ENCODE data around the gene PRR22. TPM values are rescaled to one million over a fixed set of nuclear protein-coding genes. Genes with fewer than 3 reads are reported as not detected.

PRR22 gene
- total and polyA plus RNA-seq, 7 experiments from 2014 or later, result 0.20 to 8.6 (median 6.1) TPM; not detected in 1

GRCh38 chr19:5808120-5808816, 23.7 kb upstream of the PRR22 start:
- Histone ChIP-seq H3K4me3 (ENCODE audit: low read length) (no peak overlapping the region), H3K9me3 (ENCODE audit: control insufficient read depth in 2 of 3, low read length in 3 of 3) (no peaks in the 10 kb centered on the region), H3K4me1 (ENCODE audit: control insufficient read depth in 2 of 2, insufficient read depth in 2 of 2, low read length in 2 of 2) (peaks cover 10 to 13% of the 10 kb centered on the region in 2 donors), H3K27me3 (ENCODE audit: control insufficient read depth in 2 of 2, insufficient read depth in 2 of 2, low read length in 2 of 2) (no peaks in the 10 kb centered on the region), H3K36me3 (ENCODE audit: control insufficient read depth in 2 of 3, insufficient read depth in 3 of 3, low read length in 3 of 3) (no peaks in the 10 kb centered on the region), H3K27ac (ENCODE audit: low read depth, low read length) (no peak overlapping the region)
- CTCF ChIA-PET, result interaction anchor here (0.9 kb wide), 1 partner anchor 215 kb away, joined by 3 read pairs; no protein-coding TSS in a partner anchor
- Mint-ChIP-seq H3K27me3 (peaks cover 0 to 27% (median 0%) of the 10 kb centered on the region in 5 donors), H3K36me3 (no peaks in the 10 kb centered on the region), H3K27ac (peak overlapping the region in 1 of 9 donors; percentile 66), H3K4me3 (no peak overlapping the region), H3K9me3 (no peaks in the 10 kb centered on the region), H3K4me1 (peaks cover 5 to 16% (median 11%) of the 10 kb centered on the region in 7 donors)
- ATAC-seq (no peak), DNase-seq (no peak)
- POLR2A ChIA-PET, result interaction anchor here (1.1 kb wide), 1 partner anchor 20 kb away, joined by 4 read pairs; no protein-coding TSS in a partner anchor
- intact Hi-C loops (cut with micrococcal nuclease), result no loop called here

DNA sequence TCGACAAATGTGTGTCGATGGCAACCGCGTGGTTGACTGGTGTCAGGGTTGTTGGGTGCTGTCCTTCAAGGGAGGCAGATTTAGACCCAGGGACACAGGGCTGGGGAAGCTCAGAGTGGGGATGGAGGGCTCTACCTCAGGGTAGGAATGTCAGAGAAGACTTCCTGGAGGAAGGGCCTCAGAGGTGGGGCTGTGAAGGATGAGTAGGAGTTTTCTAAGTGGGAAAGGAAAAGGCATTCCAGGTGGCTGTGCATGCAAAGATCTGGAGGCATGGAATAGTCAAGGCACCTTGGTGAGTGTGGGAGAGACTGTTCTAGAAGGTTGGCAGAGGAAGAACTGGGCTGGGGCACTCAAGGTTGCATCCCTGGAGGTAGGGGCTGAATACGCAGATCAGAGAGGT, 22.4 kb upstream of the PRR22 start:
- POLR2A ChIA-PET, result no interaction called here
- peaks cover 0 to 33% (median 2%) of the 10 kb centered on the region in 5 donors for H3K27me3 Mint-ChIP-seq
- peaks cover 7 to 22% (median 19%) of the 10 kb centered on the region in 7 donors for H3K4me1 Mint-ChIP-seq
- H3K4me3 Mint-ChIP-seq, result peak overlapping the region in 1 of 10 donors; percentile 34
- no peaks in the 10 kb centered on the region for H3K36me3 ChIP-seq (ENCODE audit: control insufficient read depth in 2 of 3, insufficient read depth in 3 of 3, low read length in 3 of 3)
- no peaks in the 10 kb centered on the region for H3K9me3 ChIP-seq (ENCODE audit: control insufficient read depth in 2 of 3, low read length in 3 of 3)
- no peak for DNase-seq
- H3K27ac ChIP-seq (ENCODE audit: low read depth, low read length), result no peak overlapping the region
- peak overlapping the region in 5 of 9 donors; percentile 22 to 90 (median 56) for H3K27ac Mint-ChIP-seq
- no peak overlapping the region for H3K4me3 ChIP-seq (ENCODE audit: low read length)
- ATAC-seq, result no peak
- H3K36me3 Mint-ChIP-seq, result peaks cover 0 to under 1% (median 0%) of the 10 kb centered on the region in 5 donors
- no peaks in the 10 kb centered on the region for H3K27me3 ChIP-seq (ENCODE audit: control insufficient read depth in 2 of 2, insufficient read depth in 2 of 2, low read length in 2 of 2)
- H3K9me3 Mint-ChIP-seq, result peaks cover 0 to 1% (median 0%) of the 10 kb centered on the region in 11 donors
- CTCF ChIA-PET, result interaction anchor here (0.6 to 1.1 kb wide), 2 partner anchors 216 to 1060 kb away, joined by 3 to 6 read pairs; no protein-coding TSS in a partner anchor
- intact Hi-C loops (cut with micrococcal nuclease), result no loop called here
- peaks cover 13 to 19% of the 10 kb centered on the region in 2 donors for H3K4me1 ChIP-seq (ENCODE audit: control insufficient read depth in 2 of 2, insufficient read depth in 2 of 2, low read length in 2 of 2)

DNA sequence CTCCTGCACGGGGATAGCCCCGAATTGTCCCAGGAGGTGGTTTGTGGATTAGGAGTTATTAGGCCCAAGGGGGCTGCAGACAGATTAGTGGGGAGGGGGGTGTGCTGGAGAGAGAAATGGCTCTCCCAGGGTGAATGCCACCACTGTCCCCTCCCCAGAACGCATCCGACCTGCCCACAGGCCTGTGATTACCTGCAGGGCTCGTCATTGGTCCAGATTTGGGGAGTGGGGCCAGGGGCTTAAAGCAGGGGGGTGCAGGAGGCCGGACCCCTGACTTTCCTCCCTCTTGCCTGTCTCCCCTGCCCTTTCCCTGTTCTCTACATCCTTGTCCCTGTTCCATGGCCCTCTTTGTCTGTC, 21.6 kb upstream of the PRR22 start:
- Histone ChIP-seq H3K4me1 (ENCODE audit: control insufficient read depth in 2 of 2, insufficient read depth in 2 of 2, low read length in 2 of 2) (peaks cover 13 to 20% of the 10 kb centered on the region in 2 donors), H3K27ac (ENCODE audit: low read depth, low read length) (no peak overlapping the region), H3K4me3 (ENCODE audit: low read length) (no peak overlapping the region), H3K9me3 (ENCODE audit: control insufficient read depth in 2 of 3, low read length in 3 of 3) (no peaks in the 10 kb centered on the region), H3K36me3 (ENCODE audit: control insufficient read depth in 2 of 3, insufficient read depth in 3 of 3, low read length in 3 of 3) (no peaks in the 10 kb centered on the region), H3K27me3 (ENCODE audit: control insufficient read depth in 2 of 2, insufficient read depth in 2 of 2, low read length in 2 of 2) (no peaks in the 10 kb centered on the region)
- intact Hi-C loops (cut with micrococcal nuclease), result no loop called here
- Mint-ChIP-seq H3K9me3 (peaks cover 0 to 1% (median 0%) of the 10 kb centered on the region in 11 donors), H3K36me3 (peaks cover 0 to 1% (median 0%) of the 10 kb centered on the region in 5 donors), H3K27ac (peak overlapping the region in 1 of 9 donors; percentile 41), H3K4me1 (peaks cover 7 to 24% (median 21%) of the 10 kb centered on the region in 7 donors), H3K27me3 (peaks cover 0 to 37% (median 7%) of the 10 kb centered on the region in 5 donors), H3K4me3 (peak overlapping the region in 4 of 10 donors; percentile 14 to 84 (median 62))
- DNase-seq (no peak), ATAC-seq (no peak)
- ChIA-PET POLR2A (no interaction called here), CTCF (interaction anchor here (1.1 kb wide), 1 partner anchor 217 kb away, joined by 6 read pairs; no protein-coding TSS in a partner anchor)

- Histone ChIP-seq H3K36me3 (ENCODE audit: control insufficient read depth in 2 of 3, insufficient read depth in 3 of 3, low read length in 3 of 3) (no peaks in the 10 kb centered on the region), H3K27ac (ENCODE audit: low read depth, low read length) (peak overlapping the region; percentile 21), H3K9me3 (ENCODE audit: control insufficient read depth in 2 of 3, low read length in 3 of 3) (no peaks in the 10 kb centered on the region), H3K27me3 (ENCODE audit: control insufficient read depth in 2 of 2, insufficient read depth in 2 of 2, low read length in 2 of 2) (no peaks in the 10 kb centered on the region), H3K4me1 (ENCODE audit: control insufficient read depth in 2 of 2, insufficient read depth in 2 of 2, low read length in 2 of 2) (peaks cover 13 to 20% of the 10 kb centered on the region in 2 donors), H3K4me3 (ENCODE audit: low read length) (no peak overlapping the region)
- Mint-ChIP-seq H3K36me3 (peaks cover 0 to 1% (median 0%) of the 10 kb centered on the region in 5 donors), H3K4me3 (peak overlapping the region in 9 of 10 donors; percentile 18 to 84 (median 59)), H3K4me1 (peaks cover 7 to 24% (median 21%) of the 10 kb centered on the region in 7 donors), H3K27ac (peak overlapping the region in 3 of 9 donors; percentile 4 to 72 (median 41)), H3K27me3 (peaks cover 3 to 39% (median 12%) of the 10 kb centered on the region in 5 donors), H3K9me3 (peaks cover 0 to 1% (median 0%) of the 10 kb centered on the region in 11 donors)
- intact Hi-C loops (cut with micrococcal nuclease), result loop anchor here in 1 of 2 donors (2.0 kb wide), 1 partner anchor 15 kb away; the partner anchor contains the start of gene DUS3L
- ChIA-PET POLR2A (no interaction called here), CTCF (interaction anchor here (1.1 kb wide), 1 partner anchor 217 kb away, joined by 6 read pairs; no protein-coding TSS in a partner anchor)
- DNase-seq (peak; percentile 44 to 66 (median 60)), ATAC-seq (peak; percentile 21)
Measured at GRCh38 chr19:5805462-5806132, 21.1 kb upstream of the PRR22 start.

DNA sequence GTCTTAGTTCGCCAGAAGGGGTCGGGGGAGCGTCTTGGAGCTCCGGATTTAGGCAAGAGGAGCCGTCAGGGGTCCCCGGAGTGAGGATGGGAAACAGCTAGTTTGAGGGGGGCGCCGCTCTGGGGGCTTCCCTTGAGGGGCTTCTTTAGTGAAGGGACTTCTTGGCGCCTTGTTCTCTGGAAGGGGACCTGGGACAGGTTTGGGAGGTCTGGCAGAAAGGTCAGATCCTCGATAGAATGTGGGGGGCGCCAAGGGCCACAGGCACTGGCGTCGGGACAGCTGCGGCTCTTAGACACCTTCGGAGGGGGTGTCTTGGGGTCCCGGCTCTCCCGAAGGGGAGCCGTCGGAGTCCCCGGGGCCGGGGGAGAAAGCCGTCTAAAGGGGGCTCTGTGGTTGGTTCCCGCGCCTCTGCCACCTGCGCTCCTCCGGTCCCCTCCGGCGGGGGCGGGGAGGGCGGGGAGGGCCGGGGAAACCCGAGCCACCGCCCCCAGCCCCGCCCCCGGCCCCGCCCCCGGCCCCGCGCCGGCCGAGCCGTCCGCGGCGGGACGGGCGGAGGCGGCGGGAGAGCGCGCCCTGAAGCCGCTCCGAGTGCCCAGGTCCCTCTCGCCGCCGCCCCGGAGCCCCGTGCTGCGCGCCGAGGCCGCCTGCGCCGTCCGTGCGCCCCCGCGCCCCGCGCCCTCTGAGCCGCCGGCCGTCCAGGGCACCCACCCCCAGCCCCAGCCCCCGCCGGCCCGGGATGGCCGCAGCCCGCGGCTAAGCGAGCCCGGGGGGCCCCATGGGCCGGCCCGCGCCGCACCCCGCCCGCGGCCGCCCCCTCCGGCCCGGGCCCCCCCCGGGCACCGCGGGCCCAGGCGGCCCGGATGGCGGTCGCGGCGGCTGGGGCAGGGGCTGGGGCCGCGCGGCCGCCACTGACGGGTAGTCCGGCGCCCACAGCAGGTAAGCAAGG, 20.2 kb upstream of the PRR22 start, which contains the start of gene NRTN:
Gene NRTN (plus strand): TSS at position 552 of the 946 bp plus-strand sequence. CDS start 19,099 bp downstream, outside the sequence.
- Histone ChIP-seq H3K27me3 (ENCODE audit: control insufficient read depth in 2 of 2, insufficient read depth in 2 of 2, low read length in 2 of 2) (no peaks in the 10 kb centered on the region), H3K36me3 (ENCODE audit: control insufficient read depth in 2 of 3, insufficient read depth in 3 of 3, low read length in 3 of 3) (no peaks in the 10 kb centered on the region), H3K4me3 (ENCODE audit: low read length) (peak within 1 kb of the TSS; percentile 64), H3K4me1 (ENCODE audit: control insufficient read depth in 2 of 2, insufficient read depth in 2 of 2, low read length in 2 of 2) (peaks cover 13 to 20% of the 10 kb centered on the region in 2 donors), H3K27ac (ENCODE audit: low read depth, low read length) (peak within 1 kb of the TSS; percentile 44), H3K9me3 (ENCODE audit: control insufficient read depth in 2 of 3, low read length in 3 of 3) (no peaks in the 10 kb centered on the region)
- Mint-ChIP-seq H3K4me3 (peak within 1 kb of the TSS; percentile 62 to 84 (median 80)), H3K27ac (peak within 1 kb of the TSS in 8 of 9 donors; percentile 28 to 83 (median 72)), H3K27me3 (peaks cover 4 to 40% (median 14%) of the 10 kb centered on the region in 5 donors), H3K4me1 (peaks cover 7 to 24% (median 21%) of the 10 kb centered on the region in 7 donors), H3K9me3 (peaks cover 0 to 1% (median 0%) of the 10 kb centered on the region in 11 donors), H3K36me3 (peaks cover 0 to 1% (median 0%) of the 10 kb centered on the region in 5 donors)
- ATAC-seq (peak; percentile 46), DNase-seq (peak in 6 of 9 donors; percentile 23 to 65 (median 38))
- intact Hi-C loops (cut with micrococcal nuclease), result loop anchor here (1.0 to 5.0 kb wide), 7 partner anchors 13 to 218 kb away; partner anchors contain the start of genes DUS3L (in 2 of the 2) and VMAC (in 2 of the 2)
- CTCF ChIA-PET, result interaction anchor here (0.8 to 1.9 kb wide), 18 partner anchors 10 to 223 kb away, joined by 3 to 35 read pairs (median 5); partner anchors contain the start of genes NDUFA11, SAFB and SAFB2
- POLR2A ChIA-PET, result interaction anchor here (0.5 to 2.1 kb wide), 8 partner anchors 14 to 1366 kb away, joined by 3 to 22 read pairs (median 6); partner anchors contain the start of genes DUS3L and VMAC
